Urothelium cell line (cell line): ENCODE results near the gene DUSP7.

ENCODE experiments used
- DNase-seq: peaks from one replicate; pipeline ENCODE4 v3.0.0; 2011; ENCODE audit warnings: low spot score, mixed read lengths
- FAIRE-seq: peaks from 2 replicates; lab custom pipeline; 2011; peaks lifted over from hg19 to GRCh38; lab: Jason Lieb, UNC

Gene DUSP7

DNA sequence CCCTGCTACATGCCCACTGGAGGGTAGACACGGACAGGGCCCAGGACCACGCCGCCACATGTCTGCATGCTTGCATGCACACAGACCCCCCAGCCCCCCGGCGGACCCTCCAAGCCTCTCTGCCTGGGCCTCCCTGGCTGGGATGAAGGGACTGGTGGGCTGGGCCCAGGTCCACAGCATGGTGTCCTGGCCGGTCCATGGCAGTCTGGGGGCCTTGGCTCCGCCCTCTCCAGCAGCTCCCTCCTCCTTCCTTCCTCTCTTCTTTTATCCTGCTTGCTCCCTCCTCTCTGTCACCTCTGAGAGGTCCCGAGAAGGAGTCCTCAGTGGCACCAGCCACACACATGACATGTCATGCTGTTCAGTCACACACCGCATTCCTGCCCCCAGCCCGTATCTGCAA is 24.5 kb downstream of the DUSP7 start:
- DNase-seq (no peak), FAIRE-seq (no peak)

DNA sequence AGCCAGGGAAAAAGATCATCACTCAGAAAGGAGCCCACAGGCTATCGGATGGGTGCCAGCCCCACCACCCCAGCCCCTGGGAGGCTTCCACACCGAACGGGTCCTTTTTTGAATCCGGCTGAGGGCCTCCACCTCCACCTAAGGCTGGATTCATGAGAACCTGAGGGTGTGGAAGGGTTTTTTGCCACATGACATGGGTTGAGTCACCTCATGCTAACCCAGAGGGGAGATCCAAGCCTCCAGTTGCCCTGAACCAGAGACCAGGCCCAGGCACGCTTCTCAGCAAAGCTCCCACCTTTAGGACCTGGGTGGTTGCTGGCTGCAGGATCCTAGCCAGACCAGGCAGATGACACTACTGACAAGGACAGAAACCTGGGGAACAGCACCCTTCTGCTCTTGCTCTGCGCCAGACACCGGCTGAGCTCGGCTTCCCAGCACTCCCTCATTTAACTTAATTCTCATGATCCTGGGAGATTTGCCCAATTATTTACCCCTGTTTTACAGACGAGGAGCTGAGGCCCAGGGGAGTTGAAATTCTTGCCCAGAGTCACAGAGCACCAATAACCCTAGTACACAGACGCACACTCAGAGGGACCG is 25.6 kb downstream of the DUSP7 start:
- FAIRE-seq (no peak), DNase-seq (no peak)

DNA sequence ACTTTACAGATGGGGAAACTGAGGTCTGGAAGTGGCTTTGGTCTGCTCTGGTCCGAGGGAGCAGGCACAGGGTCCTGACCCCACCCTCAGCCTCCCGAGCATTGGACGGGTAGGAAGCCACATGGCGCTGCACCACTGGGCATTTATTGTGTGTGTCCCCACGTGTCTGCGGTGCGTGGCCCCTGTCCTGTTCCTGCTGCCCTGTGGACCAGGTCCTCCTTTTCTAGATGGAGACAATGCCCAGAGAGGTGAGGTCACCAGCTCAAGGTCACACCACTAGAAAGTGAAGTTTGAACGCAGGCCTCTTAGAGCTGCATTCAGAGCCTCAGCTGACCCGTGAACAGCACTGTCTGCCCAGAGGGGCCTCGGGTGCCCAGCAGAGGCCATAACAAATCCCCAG is 26.8 kb downstream of the DUSP7 start:
- FAIRE-seq: no peak
- DNase-seq: no peak

DNA sequence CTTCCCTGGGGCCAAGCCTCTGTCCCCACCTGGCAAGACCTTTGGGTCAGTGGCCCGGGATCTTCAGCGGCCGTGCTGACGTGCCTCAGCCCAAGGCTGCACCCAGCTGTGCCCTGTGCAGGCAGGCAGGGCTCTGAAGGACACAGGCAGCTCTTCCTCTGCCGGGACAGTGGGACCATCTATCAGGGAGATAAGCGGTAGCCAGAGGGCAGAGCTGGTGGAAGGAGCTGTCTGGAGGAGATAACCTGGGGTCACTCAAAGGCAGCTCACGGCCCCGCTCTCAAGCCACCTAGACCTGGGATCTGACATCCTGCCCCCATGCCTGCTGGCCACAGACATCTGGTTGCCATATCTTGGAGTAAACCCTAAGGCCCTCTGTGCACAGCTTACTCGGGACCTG is 27.3 kb downstream of the DUSP7 start:
- DNase-seq (no peak), FAIRE-seq (no peak)

DNA sequence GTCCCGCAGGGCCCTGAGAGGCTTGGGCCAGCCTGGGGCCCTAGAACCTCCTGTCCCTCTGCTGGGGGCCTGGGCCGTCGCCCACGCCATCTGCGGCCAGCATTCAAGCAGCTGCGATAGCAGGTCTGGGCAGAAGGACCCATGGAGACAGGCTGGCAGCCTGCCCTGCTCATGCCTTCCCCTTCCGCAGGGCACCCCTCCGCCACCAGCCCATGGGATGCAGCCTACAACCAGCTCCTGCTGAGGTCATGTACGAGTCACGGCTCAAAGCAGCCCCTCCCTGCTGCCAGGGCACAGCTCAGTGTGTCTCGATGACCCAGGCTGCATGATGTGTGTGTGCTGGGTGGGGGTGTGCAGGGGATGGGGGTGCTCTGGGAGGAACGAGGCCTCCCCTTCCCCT is 27.8 kb downstream of the DUSP7 start:
- FAIRE-seq: peak; percentile 81
- no peak for DNase-seq

DNA sequence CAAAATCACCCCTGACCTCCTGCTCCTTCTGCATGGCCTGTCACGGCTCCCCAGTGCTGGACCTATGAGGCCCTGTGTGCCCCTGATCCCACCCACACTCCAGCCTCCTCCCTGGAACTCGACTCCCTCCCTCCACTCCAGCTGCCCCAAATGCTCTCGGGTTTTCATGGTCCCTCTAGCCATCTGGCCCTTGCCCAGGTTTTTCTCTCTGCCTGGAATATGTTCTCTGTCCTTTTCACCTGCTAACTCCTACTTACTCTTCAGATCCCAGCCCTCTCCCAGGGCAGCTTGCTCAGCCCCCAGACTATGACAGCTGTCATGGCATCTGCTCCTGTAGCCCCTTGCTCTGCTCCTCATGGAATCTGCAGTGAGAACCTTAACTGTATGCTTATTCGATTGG is 30.3 kb downstream of the DUSP7 start:
- no peak for DNase-seq
- FAIRE-seq: no peak

DNA sequence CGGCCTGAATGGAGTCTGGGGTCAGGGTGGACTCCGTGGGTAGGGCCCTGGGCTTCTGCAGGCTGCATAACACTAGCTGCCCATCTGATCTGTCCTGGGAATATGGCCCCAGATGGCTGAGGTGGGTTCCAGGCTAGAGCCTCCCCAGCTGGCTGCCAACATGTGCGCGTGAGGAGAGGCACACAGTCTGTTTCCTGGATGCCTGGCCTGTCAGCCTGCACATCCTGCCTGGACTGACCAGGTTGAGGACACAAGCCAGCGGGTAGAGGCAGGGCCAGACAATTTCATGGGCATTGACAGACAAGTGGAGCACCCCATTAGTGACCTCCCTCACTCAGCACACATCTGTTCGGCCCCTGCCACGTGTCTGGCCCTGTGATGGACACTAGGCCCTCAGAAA is 30.9 kb downstream of the DUSP7 start:
- no peak for FAIRE-seq
- DNase-seq: no peak

DNA sequence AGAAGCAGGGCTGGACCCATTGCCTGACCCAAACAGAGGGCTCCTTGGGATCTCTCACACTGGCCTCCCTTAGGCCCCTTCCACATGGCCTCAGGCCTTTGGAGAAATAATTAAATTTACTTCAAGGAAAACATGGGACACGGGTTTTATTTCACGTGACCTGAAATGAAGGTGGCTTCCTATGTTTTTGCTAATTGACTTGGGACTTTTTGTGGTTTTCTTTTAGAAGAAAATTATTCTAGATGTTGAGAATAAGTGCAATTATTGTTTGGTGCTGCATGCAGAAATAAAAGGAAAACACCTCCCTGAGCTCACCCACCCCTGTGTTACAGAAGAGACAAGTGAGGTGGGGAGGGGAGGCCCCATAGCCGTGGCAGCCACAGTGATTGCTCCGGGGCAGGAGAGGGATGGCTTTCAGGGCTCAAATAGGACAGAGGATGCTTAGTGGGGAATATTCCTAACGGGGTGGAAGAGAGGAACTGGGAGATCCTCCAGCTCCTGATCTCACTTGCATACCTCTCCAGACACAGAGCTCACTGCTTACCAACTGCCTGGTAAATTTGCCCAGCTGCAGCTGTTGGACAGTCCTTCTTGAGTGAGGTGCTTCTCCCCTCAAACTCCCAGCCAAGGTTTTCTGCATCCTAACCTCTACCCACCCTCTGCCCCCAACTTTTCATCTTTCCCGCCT is 31.5 kb downstream of the DUSP7 start:
- FAIRE-seq: no peak
- DNase-seq: no peak

DNA sequence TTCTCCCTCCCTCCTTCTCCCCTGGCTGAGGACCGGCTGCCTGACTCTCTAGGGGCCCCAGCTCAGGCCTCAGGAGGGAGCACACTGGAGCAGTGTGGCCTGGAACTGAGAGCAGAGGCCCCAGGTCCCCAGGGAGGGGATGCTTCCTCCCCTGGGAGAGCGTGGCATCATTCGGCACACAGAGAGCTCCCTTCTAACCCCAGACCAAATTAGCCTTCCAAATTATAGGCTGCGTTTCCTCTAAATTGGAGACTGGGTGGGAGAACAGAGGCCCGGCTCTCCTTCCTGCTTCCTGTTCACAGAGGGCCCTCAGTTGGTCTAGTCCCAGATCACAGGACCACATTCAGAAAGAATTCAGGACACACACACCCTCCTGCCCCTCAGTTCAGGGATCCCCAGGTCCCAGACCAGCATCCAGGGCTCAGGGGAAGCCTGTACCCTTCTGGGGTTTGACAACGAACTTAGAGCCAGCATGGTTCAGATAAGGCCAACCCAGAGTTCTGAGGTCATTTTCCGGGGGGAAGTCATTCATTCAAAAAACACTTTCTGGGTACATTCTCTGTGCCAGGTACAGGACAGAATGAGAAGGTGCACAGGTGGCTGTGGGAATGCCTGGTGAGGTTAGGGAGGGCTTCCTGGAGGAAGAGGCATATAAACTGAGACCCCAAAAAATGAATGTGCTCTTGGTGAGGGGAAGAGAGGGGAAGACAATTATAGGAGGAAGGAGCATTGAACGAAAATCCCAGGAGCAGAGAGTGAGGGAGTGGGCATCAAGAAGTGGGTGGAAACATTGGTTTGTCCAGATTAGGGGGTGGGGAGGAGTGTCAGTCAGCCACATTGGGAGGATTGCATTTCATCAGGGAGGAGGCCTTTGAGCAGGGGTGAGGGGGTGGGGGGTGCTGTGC is 32.3 kb downstream of the DUSP7 start:
- FAIRE-seq: no peak

DNA sequence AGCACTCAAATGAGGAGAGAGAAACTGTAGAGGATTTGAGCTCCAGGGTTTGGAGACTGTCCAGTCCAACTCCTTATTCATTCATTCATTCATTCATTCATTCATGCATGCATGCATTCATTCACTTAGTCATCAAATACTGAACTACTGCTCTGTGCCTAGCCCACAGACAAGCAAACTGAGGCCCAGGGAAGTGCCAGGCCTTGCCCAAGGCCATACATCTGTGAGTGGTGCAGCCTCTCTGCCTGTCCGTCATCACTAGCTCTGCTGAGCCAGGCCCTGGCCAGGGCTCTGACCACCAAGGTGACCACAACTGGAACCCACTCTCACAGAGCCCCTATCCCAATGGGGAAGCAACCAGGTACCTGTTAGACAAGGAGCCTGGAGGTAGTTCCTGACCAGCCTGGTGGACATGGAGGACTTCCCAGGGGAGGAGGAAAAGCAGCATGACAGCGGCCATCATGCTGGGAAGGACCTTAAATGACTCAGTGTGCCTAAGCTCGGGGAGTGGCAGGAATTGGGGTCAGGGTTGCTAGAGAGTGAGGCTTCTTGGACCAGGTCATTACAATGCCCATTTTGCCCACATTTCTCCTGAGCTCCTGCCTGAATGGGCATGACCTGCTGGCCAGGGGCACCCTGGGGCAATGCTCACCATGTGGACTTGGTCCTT is 33.1 kb downstream of the DUSP7 start:
- FAIRE-seq (no peak), DNase-seq (no peak)

More for the DNA sequence above, 32.3 kb downstream of the DUSP7 start:
- DNase-seq: no peak

DNA sequence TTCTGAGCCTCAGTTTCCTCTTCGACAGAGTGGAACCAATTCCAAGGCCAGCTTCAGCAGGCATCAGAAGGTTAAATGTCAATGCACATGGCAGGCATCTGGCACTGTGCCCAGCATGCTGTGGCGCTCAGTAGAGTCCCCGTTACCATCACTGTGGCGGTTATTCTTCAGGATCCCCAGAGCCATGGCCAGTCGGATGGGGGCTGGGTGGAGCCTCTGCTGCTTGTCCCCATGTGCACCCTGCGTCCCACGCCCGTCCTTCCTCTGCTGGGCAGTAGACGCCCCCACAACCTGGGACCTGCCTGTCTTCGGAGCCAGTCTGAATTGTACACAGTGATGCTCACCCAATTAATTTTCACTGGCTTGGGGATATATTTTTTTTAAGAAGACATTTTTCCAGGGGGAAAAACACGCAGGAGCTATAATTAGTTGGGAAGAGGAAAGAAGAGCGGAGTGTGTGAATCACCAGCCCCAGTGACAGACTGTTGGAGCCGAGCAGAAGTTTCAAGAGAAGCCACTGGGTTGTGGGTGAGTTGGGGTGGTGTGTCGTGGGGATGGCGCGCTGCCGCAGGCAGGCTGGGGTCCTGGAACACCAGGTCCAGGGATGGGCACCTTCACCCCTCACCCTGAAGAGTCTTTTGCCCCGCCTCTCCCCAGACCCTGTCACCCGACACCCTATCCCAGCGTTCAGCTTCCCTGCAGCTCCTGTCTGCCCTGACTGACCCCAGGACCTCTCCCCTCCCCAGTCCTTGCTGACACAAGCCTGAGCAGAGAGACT is 33.9 kb downstream of the DUSP7 start:
- FAIRE-seq (no peak), DNase-seq (no peak)

DNA sequence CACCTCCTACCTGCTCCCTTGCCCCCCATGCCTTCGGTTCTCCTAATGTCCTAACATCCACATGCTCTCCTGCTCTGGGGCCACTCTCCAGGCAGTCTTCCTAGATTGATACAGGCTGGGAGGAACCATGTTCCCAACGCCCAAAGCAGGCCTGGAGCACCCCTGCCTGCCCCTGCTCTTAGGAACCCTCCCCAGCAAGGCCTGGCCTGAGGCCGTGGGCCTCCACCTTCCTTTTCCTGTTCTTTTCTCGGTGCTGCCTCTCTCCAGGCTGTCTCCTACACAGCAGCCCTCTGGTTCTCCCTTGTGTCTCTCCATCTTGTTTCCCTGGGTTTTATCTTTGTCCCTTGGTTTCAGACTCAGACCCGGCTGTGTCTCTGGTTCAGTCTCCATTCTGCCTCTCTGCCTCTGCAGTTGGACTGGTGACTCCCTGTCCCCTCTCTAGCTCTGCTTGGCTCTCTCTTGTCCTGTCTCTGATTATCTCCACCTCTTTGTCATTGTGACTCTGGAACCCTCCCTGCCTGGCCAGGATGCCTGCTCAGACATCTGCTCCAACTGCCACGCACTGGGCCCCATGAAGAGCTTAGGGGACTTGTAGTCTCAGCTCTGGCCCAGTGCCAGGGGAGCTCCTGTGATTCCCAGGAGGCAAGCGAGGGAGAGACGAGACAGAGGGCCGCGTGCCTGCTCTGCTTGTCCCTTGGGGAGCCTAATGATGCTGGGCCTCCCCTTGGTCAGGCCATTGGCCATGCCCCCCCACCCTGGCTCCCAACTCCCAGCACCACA is 34.7 kb downstream of the DUSP7 start:
- FAIRE-seq (no peak), DNase-seq (no peak)

DNA sequence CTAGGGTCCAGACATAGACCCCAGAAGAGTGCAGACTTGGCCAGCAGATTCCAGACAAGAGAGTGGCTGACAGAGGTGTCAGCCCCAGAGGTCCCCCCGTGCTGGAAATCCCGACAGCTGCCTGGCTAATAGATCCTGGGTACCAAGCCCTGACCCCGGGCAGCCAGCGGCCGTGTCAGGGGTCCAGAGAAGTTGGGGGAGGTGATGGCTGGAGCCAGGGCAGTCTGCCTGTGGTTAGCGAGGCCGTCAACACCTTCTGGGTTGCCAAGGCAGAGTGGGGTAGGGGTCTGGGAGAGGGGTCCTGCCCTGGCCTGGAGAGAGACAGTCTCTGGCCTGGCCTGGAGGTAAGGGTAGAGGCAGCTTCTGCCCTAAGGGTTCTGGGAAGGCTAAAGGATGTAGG is 35.6 kb downstream of the DUSP7 start:
- no peak for DNase-seq
- FAIRE-seq: no peak

DNA sequence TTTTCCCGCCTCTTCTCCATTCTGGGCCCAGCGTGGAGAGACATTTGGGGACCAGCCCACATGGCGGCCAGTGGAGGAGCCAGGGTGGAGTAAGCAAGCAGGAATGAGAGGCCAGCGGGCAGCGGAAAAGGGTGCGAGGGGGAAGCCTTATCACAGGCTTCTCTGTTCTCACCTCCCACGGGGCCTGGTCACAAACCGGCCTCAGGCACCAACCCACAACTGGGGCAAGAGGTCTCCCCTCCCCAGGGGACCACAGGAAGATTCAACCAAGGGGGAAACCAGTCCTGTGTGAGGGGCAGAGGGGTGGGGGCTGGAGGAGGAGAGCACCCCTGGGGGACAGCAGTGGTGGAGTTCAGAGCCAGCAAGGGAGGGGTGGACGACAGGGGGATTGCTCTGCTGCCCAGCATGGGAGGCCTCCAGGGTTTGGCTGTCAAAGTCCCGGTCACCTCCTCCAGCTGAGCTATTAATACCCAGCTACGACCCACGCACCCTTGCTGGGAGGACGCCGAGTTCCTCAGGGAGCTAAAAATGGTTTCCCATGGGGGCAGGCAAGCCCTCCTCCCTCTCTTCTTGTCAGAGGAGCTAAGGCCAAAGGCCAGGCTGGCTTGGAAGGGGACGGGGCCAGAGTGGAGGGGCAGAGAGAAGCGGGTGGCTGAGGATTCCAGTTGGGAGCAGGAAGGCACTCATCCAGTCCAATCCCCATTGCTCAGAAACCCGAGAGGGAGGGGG is 36.9 kb downstream of the DUSP7 start:
- FAIRE-seq: no peak
- DNase-seq: no peak

DNA sequence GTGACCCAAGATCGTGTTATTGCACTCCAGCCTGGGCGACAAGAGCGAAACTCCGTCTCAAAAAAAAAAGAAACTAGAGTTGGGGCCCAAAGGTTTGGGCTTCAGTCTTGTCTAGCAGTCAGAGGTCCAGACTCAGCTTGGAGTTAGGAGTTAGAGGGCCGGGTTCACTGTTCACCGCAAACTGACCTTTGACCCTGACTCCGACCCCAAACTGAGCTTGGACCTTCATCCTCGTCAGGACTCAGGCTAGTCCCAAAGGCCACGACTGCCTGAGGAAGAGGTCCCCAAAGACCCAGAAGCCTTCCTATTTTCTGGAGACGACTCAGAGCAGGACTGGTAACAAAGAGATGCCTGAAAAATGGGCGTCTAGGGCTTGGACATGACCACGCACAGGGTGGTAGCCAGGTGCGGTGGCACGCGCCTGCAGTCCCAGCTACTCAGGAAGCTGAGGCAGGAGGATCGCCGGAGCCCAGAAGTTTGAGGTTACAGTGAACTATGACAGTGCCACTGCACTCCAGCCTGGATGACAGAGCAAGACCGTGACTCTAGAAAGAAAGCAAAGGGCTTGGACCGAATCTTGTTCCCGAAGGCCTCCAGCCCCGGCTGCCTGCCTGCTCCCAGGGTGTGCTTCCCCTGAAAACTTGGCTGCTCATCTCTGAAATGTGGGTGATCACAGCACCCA is 37.9 kb downstream of the DUSP7 start:
- DNase-seq (no peak), FAIRE-seq (no peak)

DNA sequence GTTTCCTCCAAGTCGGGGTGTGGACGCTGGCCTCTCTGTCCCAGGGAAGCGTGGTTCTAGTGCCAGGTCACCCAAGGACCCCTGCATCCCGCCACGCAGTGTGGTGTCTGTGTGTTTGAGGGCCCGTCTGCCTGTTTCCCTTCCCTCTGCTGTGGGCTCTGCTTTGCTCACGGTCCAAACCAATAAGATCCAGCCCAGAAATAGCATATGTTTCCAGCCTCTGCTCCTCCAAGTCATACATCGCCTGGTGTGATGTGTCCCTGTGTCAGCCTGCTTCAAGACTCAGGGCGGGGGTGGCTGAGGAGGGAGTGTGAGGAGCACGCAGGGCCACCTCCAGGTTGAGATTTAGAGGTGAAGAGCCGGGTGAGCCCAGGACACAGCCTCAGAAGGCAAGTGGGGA is 38.8 kb downstream of the DUSP7 start:
- FAIRE-seq (no peak), DNase-seq (no peak)

DNA sequence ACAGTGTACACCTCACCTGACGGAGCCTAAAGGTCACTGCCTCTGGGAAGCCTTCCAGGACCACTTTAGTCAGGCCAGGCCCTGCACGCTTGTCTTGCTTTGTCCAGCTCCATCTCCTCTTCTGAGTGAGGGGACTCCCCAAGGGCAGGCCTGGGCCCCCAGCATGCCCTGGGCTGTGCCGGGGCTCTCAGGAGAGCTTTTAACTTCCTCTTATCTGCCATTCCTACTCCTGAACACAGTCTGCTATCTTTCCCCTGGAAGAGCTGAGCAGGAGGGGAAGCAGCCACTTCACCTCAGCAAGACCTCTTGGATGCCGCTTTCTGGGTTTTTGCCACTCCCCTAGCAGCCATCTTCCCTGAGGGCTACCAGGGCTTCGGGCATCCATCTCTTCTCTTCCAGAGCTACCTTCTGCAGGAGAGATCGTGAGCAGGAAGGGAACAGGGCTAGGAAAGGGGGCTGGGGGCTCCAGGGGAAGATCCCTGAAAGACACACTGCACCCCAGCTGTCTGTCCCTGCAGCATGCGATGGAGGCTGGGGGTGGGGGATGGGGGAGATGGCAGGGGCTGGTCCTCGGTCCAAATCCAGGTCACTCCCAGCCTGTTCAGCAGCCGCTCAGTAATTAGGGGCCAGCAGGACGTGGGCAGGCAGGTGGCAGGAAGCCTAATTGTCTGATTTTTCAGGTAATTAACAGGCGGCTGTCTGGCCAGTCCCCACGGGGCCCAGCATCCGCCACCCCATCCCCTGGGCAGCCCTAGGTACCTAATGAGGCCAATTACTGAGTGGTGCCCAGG is 40.7 kb downstream of the DUSP7 start:
- DNase-seq: no peak
- FAIRE-seq: no peak

DNA sequence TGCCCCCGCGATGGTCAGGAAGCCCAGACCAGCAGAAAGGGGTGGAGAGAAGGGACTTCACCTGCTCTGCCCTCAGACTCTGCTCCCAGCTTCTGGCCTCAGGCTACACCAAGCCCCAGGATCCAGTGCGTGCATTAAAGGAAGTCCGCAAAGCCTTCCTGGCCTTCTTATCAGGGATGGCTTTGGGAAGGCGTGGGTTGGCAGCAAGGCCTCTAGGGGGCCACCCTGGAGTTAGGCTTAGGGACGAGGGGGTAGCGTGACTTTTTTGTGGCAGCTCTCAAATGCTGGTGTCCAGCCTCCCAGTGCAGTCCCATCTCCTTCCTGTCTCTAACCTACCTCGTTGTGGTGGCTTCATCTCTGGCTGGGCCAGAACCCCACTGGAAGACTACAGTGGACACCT is 41.8 kb downstream of the DUSP7 start:
- no peak for FAIRE-seq

More for the DNA sequence above, 41.8 kb downstream of the DUSP7 start:
- DNase-seq: no peak
